Measurements from ENCODE around the gene PTGDS.

PTGDS gene

DNA sequence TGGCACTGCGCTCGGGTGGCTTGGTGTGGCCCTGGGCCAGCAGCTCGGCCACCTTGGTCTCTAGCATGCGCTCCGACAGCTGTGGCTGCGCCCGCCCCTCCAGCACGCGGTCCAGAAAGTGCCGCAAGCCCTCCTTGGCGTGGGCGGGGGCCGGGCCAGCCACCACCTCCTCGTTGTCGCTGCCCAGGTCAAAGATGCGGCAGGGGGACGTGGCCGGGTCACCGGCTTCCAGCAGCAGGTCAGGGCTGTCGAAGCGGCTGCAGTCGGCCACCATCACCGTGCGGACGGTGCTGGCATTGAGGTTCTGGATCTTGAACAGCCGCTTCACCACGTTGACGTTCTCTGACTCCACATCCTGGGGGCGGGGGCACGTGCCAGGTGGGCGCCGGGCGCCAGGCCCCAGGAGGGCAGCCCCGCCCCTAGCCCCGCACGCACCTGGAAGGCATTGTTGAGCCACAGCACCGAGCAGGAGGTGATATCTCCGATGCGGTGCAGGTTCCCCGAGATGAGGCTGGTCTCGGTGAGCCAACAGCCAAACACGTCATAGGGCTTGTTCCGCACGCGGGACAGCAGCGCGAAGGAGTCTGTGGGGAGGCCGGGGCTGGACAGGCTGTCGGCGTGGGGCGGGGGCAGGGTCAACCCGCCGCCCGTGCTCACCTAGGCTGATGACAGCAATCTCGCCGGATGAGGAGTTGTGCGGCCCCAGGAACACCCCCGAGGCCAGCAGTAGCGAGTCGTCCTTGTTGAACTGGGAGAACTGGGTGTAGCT, 35.0 kb upstream of the PTGDS start:
- Histone ChIP-seq H3K79me2 (ENCODE audit: low read length) (peaks cover 18% of the 10 kb centered on the region), H3K27ac (ENCODE audit: low read length) (no peak overlapping the region), H4K20me1 (ENCODE audit: insufficient read depth, low read length) (no peaks in the 10 kb centered on the region), H3K4me3 (ENCODE audit: low read length) (no peak overlapping the region), H3K4me2 (ENCODE audit: low read length) (no peak overlapping the region), H2AFZ (ENCODE audit: low read depth, low read length) (no peak overlapping the region), H3K4me1 (ENCODE audit: low read length) (peaks cover 13% of the 10 kb centered on the region), H3K9ac (ENCODE audit: low read length) (no peak overlapping the region), H3K36me3 (replicated peaks; ENCODE audit: low read depth, low read length) (peaks cover 34% of the 10 kb centered on the region), H3K27me3 (ENCODE audit: low read depth, low read length) (no peaks in the 10 kb centered on the region), H3K9me3 (ENCODE audit: insufficient read depth, low read length) (no peaks in the 10 kb centered on the region)
- TF ChIP-seq EZH2phosphoT487 (IDR thresholded peaks at IDR 0.05; ENCODE audit: low read depth) = no peak
- TF ChIP-seq, protein P1, sequence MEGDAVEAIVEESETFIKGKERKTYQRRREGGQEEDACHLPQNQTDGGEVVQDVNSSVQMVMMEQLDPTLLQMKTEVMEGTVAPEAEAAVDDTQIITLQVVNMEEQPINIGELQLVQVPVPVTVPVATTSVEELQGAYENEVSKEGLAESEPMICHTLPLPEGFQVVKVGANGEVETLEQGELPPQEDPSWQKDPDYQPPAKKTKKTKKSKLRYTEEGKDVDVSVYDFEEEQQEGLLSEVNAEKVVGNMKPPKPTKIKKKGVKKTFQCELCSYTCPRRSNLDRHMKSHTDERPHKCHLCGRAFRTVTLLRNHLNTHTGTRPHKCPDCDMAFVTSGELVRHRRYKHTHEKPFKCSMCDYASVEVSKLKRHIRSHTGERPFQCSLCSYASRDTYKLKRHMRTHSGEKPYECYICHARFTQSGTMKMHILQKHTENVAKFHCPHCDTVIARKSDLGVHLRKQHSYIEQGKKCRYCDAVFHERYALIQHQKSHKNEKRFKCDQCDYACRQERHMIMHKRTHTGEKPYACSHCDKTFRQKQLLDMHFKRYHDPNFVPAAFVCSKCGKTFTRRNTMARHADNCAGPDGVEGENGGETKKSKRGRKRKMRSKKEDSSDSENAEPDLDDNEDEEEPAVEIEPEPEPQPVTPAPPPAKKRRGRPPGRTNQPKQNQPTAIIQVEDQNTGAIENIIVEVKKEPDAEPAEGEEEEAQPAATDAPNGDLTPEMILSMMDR (IDR thresholded peaks at IDR 0.05; ENCODE audit: low read depth, low read length) = no peak

DNA sequence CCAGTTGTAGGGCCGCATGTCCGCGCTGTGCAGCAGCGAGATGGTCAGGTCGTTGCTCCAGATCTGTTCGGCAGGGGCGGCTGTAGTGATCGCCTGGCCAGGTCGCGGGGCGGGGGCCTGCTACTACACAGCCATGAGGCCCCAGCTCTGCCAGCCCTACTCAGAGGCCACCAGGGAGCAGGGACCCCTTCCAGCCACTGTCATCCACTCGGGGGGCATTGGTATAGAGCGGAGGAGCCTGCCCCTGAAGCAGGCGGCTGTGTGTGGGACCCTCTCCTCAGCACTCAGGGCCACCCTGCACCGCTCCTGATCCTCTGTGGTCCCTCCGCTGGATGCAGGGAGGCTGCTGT, 34.4 kb upstream of the PTGDS start:
- H3K4me1 ChIP-seq (ENCODE audit: low read length) = peaks cover 18% of the 10 kb centered on the region
- H4K20me1 ChIP-seq (ENCODE audit: insufficient read depth, low read length) = no peaks in the 10 kb centered on the region
- peak overlapping the region; percentile 83 for H3K4me2 ChIP-seq (ENCODE audit: low read length)
- no peaks in the 10 kb centered on the region for H3K9me3 ChIP-seq (ENCODE audit: insufficient read depth, low read length)
- H3K27me3 ChIP-seq (ENCODE audit: low read depth, low read length) = no peaks in the 10 kb centered on the region
- peaks cover 34% of the 10 kb centered on the region for H3K36me3 ChIP-seq (replicated peaks; ENCODE audit: low read depth, low read length)
- H3K4me3 ChIP-seq (ENCODE audit: low read length) = peak overlapping the region; percentile 96; the same call in 1 of the 2 replicates
- no peak for TF ChIP-seq EZH2phosphoT487 (IDR thresholded peaks at IDR 0.05; ENCODE audit: low read depth)
- TF ChIP-seq, protein P1 (IDR thresholded peaks at IDR 0.05; ENCODE audit: low read depth, low read length) = no peak
- H3K27ac ChIP-seq (ENCODE audit: low read length) = no peak overlapping the region
- no peak overlapping the region for H3K9ac ChIP-seq (ENCODE audit: low read length)
- peaks cover 18% of the 10 kb centered on the region for H3K79me2 ChIP-seq (ENCODE audit: low read length)
- H2AFZ ChIP-seq (ENCODE audit: low read depth, low read length) = no peak overlapping the region

DNA sequence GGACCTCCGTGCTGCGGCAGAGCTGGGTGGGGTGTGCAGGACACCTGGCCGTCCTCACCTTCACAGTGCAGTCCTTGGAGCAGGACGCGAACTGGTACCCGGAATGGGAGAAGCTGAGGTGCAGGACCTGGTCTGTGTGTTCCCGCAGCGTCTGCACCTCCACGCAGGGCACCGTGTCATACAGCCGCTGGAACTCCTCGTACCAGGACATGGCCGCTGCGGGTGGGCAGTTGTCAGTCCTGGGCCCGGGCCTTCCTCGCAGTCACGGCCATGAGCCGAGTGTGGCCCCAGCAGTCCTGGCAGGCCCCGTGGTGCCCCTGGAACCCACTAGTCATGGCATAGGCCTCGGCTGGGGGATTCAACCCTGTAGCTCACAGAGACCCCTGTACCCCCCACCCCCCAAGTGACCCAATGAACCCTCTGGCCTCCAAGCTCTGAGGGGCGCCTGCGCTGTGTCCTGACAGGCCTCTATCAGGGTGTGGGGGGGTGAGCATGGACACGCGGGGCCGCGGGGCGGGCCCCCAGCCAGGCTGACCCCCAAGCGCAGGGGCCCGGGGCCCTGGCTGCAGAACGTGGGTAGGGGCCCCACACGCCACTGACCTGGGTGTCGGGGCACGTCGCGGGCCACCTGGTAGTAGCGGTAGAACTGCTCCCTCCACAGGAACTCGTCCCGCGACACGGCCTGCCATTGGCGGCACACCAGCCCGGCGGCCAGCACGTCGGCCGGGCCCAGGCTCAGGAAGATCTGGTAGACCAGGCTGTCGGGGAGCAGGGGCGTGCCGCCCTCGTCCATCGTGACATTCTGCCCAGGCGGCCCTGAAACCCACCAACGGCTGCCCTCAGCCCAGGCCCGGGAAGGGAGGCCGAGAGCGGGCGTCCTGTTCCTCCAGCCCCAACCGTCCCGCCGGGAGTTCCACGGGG, 33.8 kb upstream of the PTGDS start:
- no peaks in the 10 kb centered on the region for H4K20me1 ChIP-seq (ENCODE audit: insufficient read depth, low read length)
- H3K27ac ChIP-seq (ENCODE audit: low read length) = peak overlapping the region; percentile 56
- peaks cover 18% of the 10 kb centered on the region for H3K79me2 ChIP-seq (ENCODE audit: low read length)
- peak overlapping the region; percentile 83 for H3K9ac ChIP-seq (ENCODE audit: low read length)
- H3K4me1 ChIP-seq (ENCODE audit: low read length) = peaks cover 23% of the 10 kb centered on the region
- peak overlapping the region; percentile 96 for H3K4me3 ChIP-seq (ENCODE audit: low read length)
- H2AFZ ChIP-seq (ENCODE audit: low read depth, low read length) = no peak overlapping the region
- no peaks in the 10 kb centered on the region for H3K9me3 ChIP-seq (ENCODE audit: insufficient read depth, low read length)
- no peaks in the 10 kb centered on the region for H3K27me3 ChIP-seq (ENCODE audit: low read depth, low read length)
- H3K4me2 ChIP-seq (ENCODE audit: low read length) = peak overlapping the region; percentile 83
- H3K36me3 ChIP-seq (replicated peaks; ENCODE audit: low read depth, low read length) = peaks cover 34% of the 10 kb centered on the region
- no peak for TF ChIP-seq EZH2phosphoT487 (IDR thresholded peaks at IDR 0.05; ENCODE audit: low read depth)
- TF ChIP-seq, protein P1 (IDR thresholded peaks at IDR 0.05; ENCODE audit: low read depth, low read length) = no peak

DNA sequence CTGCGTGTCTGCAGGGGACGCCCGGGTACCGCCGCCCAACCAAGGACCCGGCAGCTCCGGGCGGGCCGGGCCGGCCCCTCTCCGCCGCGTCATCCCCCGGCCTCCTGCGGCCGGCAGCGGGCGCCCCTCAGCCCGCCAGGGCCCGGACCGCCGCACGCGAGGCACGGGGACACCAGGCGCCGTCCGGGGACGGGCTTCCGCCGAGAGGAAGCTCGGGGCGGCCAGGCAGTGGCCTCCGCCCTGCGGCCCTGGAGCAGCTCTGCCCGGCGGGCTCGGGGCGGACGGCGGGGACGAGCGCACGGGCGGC, 33.1 kb upstream of the PTGDS start:
- no peaks in the 10 kb centered on the region for H4K20me1 ChIP-seq (ENCODE audit: insufficient read depth, low read length)
- H3K9me3 ChIP-seq (ENCODE audit: insufficient read depth, low read length) = no peaks in the 10 kb centered on the region
- H3K9ac ChIP-seq (ENCODE audit: low read length) = peak overlapping the region; percentile 83
- peaks cover 27% of the 10 kb centered on the region for H3K4me1 ChIP-seq (ENCODE audit: low read length)
- peak overlapping the region; percentile 83 for H3K4me2 ChIP-seq (ENCODE audit: low read length)
- peaks cover 18% of the 10 kb centered on the region for H3K79me2 ChIP-seq (ENCODE audit: low read length)
- H3K4me3 ChIP-seq (ENCODE audit: low read length) = peak overlapping the region; percentile 96
- no peaks in the 10 kb centered on the region for H3K27me3 ChIP-seq (ENCODE audit: low read depth, low read length)
- H3K36me3 ChIP-seq (replicated peaks; ENCODE audit: low read depth, low read length) = peaks cover 32% of the 10 kb centered on the region
- peak overlapping the region; percentile 56 for H3K27ac ChIP-seq (ENCODE audit: low read length)
- TF ChIP-seq, protein P1 (IDR thresholded peaks at IDR 0.05; ENCODE audit: low read depth, low read length) = no peak
- TF ChIP-seq EZH2phosphoT487 (IDR thresholded peaks at IDR 0.05; ENCODE audit: low read depth) = no peak
- no peak overlapping the region for H2AFZ ChIP-seq (ENCODE audit: low read depth, low read length)

Measured in OCI-LY3 (cell line).